Kidney epithelial cell (primary cell): ENCODE measurements around the gene ADAMTS3. TPM values are rescaled to one million over a fixed set of nuclear protein-coding genes. Genes with fewer than 3 reads are reported as not detected.

Experiments used
- DNase-seq: peaks from one replicate; pipeline ENCODE4 v3.0.0-alpha.2; 2010; ENCODE audit warnings: low read depth
- H3K27me3 ChIP-seq: 2 replicates; pipeline ENCODE4 v1.6.0; 2011; ENCODE audit warnings: low read length; ENCODE audit not compliant: control insufficient read depth, insufficient read depth
- H3K36me3 ChIP-seq: 2 replicates; pipeline ENCODE4 v1.5.1; 2011; ENCODE audit warnings: low read length; ENCODE audit not compliant: control insufficient read depth, insufficient read depth
- H3K4me3 ChIP-seq: 2 replicates; pipeline ENCODE4 v1.5.1; 2011; ENCODE audit warnings: low read depth, mild to moderate bottlenecking, control low read depth, low read length
- CTCF ChIP-seq: IDR thresholded peaks from 2 replicates; pipeline ENCODE4 v1.5.1; 2011; ENCODE audit warnings: mild to moderate bottlenecking, moderate library complexity, low read length, control low read depth, inconsistent platforms; ENCODE audit not compliant: insufficient read depth, poor library complexity, severe bottlenecking
- total RNA-seq: library from RNA; depleted of rRNA; stranded (reverse); fragments of >200 nt; gene quantifications from 2 replicates; pipeline ENCODE4 v1.2.3, GENCODE V29; 2015

Gene ADAMTS3
- total RNA-seq, 1 donor from 2014 or later: 3.5 TPM

- Histone ChIP-seq H3K4me3 (no peak overlapping the region), H3K36me3 (no peaks in the 10 kb centered on the region), H3K27me3 (no peaks in the 10 kb centered on the region)
- no peak for DNase-seq
- TF ChIP-seq CTCF: no peak
Observed at GRCh38 chr4:72446353-72447055, 122.5 kb downstream of the ADAMTS3 start.

- Histone ChIP-seq H3K27me3 (no peaks in the 10 kb centered on the region), H3K36me3 (no peaks in the 10 kb centered on the region), H3K4me3 (no peak overlapping the region)
- DNase-seq: no peak
- TF ChIP-seq CTCF: no peak
Observed at GRCh38 chr4:72444092-72444491, 124.9 kb downstream of the ADAMTS3 start.

- Histone ChIP-seq H3K4me3 (no peak overlapping the region), H3K27me3 (no peaks in the 10 kb centered on the region), H3K36me3 (no peaks in the 10 kb centered on the region)
- TF ChIP-seq CTCF: no peak
- DNase-seq: no peak
Observed at GRCh38 chr4:72442715-72443114, 126.3 kb downstream of the ADAMTS3 start.

GRCh38 chr4:72442147-72442546 is 126.9 kb downstream of the ADAMTS3 start:
- Histone ChIP-seq H3K27me3 (no peaks in the 10 kb centered on the region), H3K4me3 (no peak overlapping the region), H3K36me3 (no peaks in the 10 kb centered on the region)
- TF ChIP-seq CTCF: no peak
- no peak for DNase-seq

- H3K4me3 ChIP-seq: no peak overlapping the region
- no peaks in the 10 kb centered on the region for H3K27me3 ChIP-seq
- DNase-seq: no peak
- H3K36me3 ChIP-seq: no peaks in the 10 kb centered on the region
- no peak for TF ChIP-seq CTCF
Observed at GRCh38 chr4:72440386-72440785, 128.6 kb downstream of the ADAMTS3 start.

- Histone ChIP-seq H3K4me3 (no peak overlapping the region), H3K27me3 (no peaks in the 10 kb centered on the region), H3K36me3 (no peaks in the 10 kb centered on the region)
- no peak for TF ChIP-seq CTCF
- DNase-seq: no peak
Observed at GRCh38 chr4:72432975-72433374, 136.0 kb downstream of the ADAMTS3 start.
